Measurements from ENCODE around the gene PGPEP1. TPM values are rescaled to one million over a fixed set of nuclear protein-coding genes. Genes with fewer than 3 reads are reported as not detected.
A peak's percentile ranks its signal among the peaks of the same experiment; 100 is the strongest.
"Not testable (repeated sequence)": the region's sequence is repeated elsewhere in the genome, so short reads cannot be mapped to it uniquely, and the experiment has no call there.

The PGPEP1 gene
- total RNA-seq, 2 donors from 2014 or later: 42.8 to 48.6 TPM

GRCh38 chr19:18306888-18307260, 33.5 kb upstream of the PGPEP1 start:
- no peak for DNase-seq (ENCODE audit: low spot score)
- intact Hi-C loops (cut with DNase I): no loop called here

DNA sequence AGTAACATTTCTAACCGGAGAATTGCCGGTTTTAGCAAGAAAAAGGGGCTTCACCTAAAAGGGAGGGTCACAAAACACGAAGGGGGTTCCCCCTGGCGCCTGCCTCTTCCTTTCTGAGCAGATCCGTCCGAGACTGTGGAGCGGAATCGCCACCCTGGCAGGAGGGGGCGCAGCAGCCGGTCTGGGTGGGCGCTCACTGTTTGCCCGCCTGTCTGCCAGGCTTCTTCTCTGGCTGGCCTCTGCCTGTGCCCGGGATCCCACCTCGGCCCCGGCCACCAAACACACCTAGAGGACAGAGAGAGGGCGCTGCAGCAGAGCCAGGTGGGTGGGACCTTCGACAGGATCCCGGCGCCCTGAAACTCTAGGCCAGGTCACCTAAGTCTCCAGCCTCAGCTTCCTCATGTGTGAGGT, 33.1 kb upstream of the PGPEP1 start:
- intact Hi-C loops (cut with DNase I): no loop called here
- no peak for DNase-seq (ENCODE audit: low spot score)

DNA sequence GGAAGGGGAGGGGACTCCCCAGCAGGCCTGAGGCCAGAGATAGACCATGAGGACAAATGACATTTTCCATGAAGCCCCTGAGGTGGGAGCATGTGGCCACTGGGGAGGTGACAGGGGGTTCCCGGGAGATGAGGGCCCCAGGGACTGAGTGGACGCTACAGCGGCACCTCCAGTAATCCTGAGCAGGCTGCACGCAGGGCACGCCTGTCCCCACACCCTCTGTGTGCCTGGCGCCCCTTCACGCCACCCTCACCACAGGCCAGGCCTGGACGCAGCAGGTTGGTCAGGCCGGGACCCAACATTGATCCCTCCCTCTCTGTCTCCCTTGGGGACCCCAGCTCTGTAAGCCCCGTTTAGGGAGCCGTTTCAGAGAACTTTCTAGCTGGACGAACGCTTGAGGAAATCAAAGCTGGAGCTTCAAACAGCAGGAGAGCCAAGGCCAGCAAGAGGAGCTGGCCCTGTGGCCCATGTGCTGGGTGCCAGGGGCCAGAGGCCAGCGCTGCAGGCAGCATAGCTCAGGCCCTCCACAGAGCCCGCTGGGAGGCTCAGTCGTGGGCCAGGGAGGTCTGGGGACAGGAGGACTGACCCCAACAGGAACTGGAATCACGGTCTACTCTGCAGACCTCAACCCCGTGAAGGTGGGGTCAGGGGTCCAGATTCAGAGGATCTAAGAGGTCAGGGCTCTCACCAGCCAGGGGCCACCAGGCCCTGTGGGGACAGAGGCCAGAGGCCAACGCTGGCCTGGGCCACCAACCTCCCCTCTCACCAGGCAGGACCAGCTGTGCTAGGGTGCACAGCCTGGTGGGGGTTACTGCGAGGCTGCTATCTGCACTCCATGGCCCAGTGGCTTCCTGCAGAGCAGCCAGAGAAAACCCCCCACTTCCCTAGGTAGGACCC, 32.1 kb upstream of the PGPEP1 start:
- DNase-seq (ENCODE audit: low spot score): no peak
- intact Hi-C loops (cut with DNase I): no loop called here

DNA sequence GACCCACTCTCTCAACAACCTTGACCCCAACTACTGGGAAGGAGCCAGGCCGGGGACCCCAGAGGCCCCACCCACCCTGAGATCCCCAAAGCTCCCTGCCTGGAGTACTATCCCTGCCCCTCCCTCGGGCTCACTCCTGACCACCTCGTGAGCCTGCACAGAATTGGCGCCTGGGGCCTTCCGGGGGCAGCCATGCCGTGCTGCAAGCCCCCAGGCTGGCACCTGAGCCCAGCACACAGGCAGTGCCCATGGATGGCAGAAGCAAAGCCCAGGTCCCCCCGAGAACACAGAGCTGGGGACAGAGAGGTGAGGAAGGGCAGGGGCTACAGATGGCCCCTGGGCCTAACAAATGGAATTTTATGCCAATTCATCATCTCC, 31.5 kb upstream of the PGPEP1 start:
- no peak for DNase-seq (ENCODE audit: low spot score)
- intact Hi-C loops (cut with DNase I): no loop called here

DNA sequence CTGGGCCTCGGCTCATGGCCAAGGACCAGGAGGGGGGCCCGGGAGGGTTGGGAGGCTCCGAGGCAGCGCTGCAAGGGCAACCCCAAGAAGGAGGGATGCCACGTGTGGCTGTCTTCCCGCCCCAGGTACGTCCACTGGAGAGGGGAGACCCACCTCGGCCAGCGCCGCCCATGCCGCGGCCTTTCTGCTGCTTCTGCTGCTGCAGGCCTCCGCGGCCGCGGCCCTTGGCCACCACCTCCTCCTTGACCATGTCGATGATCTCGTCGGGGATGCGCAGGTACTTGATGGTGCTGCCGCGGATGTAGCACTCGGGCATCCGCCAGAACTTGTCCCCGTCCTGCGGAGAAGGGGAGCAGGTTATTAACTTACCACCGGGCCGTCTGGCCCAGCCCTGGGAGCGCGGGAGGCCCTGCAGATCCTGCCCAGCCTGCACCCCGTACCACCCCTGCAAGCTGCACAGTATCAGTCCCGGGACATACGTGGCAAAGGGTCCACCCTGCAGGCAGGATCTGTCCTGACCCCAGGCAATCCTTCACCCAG, 30.8 kb upstream of the PGPEP1 start:
- intact Hi-C loops (cut with DNase I): no loop called here
- no peak for DNase-seq (ENCODE audit: low spot score)

- intact Hi-C loops (cut with DNase I): no loop called here
- no peak for DNase-seq (ENCODE audit: low spot score)
Observed at GRCh38 chr19:18310118-18310909, 30.1 kb upstream of the PGPEP1 start.

- no peak for DNase-seq (ENCODE audit: low spot score)
- intact Hi-C loops (cut with DNase I): no loop called here
Observed at GRCh38 chr19:18310966-18311365, 29.4 kb upstream of the PGPEP1 start.

GRCh38 chr19:18311502-18312091, 28.8 kb upstream of the PGPEP1 start:
- intact Hi-C loops (cut with DNase I): no loop called here
- no peak for DNase-seq (ENCODE audit: low spot score)

DNA sequence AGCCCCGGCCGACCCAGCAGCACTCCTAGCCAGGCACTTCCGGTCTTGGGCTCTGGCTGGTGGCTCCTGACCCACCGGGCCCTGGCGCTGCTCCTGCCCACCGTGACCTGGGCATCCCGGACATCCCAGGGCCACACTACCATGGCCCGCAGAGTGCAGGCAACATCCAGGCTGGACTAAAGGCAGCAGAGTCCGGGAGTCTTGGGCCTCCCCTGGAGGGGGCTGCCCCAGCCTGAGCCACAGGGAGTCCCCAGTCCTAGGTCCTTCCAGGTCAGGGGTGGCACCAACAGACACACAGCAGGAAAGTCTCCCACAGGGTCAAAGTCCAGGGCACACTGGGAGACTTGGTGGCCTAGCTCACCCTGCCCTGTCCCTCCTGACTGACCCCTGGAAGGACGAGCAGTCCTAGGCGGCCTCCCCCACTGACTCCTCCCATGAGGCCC, 28.3 kb upstream of the PGPEP1 start:
- no peak for DNase-seq (ENCODE audit: low spot score)
- intact Hi-C loops (cut with DNase I): no loop called here

GRCh38 chr19:18313398-18313797, 27.0 kb upstream of the PGPEP1 start:
- intact Hi-C loops (cut with DNase I): no loop called here
- DNase-seq (ENCODE audit: low spot score): no peak

- DNase-seq (ENCODE audit: low spot score): no peak
- intact Hi-C loops (cut with DNase I): no loop called here
Observed at GRCh38 chr19:18317961-18318800, 22.2 kb upstream of the PGPEP1 start.

- intact Hi-C loops (cut with DNase I): loop anchor here (5.0 kb wide), 2 partner anchors 32 to 37 kb away; partner anchors contain the start of gene JUND (in 1 of the 2)
- DNase-seq (ENCODE audit: low spot score): no peak
Observed at GRCh38 chr19:18319591-18320135, 20.7 kb upstream of the PGPEP1 start.

- DNase-seq (ENCODE audit: low spot score): no peak
- intact Hi-C loops (cut with DNase I): loop anchor here (5.0 kb wide), 2 partner anchors 34 to 39 kb away; partner anchors contain the start of gene JUND (in 1 of the 2)
Observed at GRCh38 chr19:18320865-18321733, 19.3 kb upstream of the PGPEP1 start.

DNA sequence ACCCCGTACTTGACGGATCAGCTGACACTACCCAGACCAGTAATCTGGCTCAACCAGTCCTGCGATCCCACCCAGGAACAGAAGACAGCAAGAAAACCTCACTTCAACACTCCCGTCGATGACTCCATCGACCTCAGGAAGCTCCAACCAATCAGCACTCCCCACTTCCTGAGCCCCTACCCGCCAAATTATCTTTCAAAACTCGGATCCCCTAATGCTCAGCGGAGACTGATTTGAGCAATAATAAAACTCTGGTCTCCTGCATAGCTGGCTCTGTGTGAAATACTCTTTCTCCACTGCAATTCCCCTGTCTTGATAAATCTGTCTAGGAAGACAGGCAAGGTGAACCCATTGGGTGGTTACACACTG, 18.7 kb upstream of the PGPEP1 start:
- DNase-seq (ENCODE audit: low spot score): no peak
- intact Hi-C loops (cut with DNase I): loop anchor here (5.0 kb wide), 2 partner anchors 34 to 39 kb away; partner anchors contain the start of gene JUND (in 1 of the 2)

DNA sequence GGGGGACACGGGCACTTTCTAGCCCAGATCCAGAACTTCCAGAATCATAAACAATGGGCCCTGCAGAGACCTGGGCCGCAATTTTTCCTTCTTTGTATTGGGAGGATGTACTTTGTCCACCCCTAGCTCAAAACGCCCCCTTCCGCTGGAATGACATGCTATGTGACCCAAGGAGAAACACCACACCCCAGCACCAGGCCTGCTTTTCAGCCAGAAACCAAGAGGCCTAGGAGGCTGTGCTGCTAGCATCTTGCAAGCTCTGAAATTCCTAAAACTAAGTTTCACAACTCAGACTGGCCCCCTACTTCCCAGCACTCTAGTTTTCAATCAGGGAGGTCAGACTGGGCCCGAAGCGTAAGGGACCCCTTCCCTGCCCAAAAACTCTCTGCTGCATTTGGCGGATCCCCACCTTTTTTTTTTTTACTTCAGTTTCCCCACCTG, 18.1 kb upstream of the PGPEP1 start:
- intact Hi-C loops (cut with DNase I): loop anchor here (5.0 kb wide), 2 partner anchors 35 to 40 kb away; partner anchors contain the start of gene JUND (in 1 of the 2)
- no peak for DNase-seq (ENCODE audit: low spot score)

- intact Hi-C loops (cut with DNase I): loop anchor here (5.0 kb wide), 2 partner anchors 36 to 41 kb away; partner anchors contain the start of gene JUND (in 1 of the 2)
- DNase-seq (ENCODE audit: low spot score): peak; percentile 100
Observed at GRCh38 chr19:18322759-18323460, 17.5 kb upstream of the PGPEP1 start, which contains the start of gene LSM4. Gene LSM4, minus strand, starts transcription at chr19:18323076. Its CDS starts 56 bp downstream, at chr19:18323020.

- intact Hi-C loops (cut with DNase I): loop anchor here (5.0 kb wide), 2 partner anchors 37 to 42 kb away; partner anchors contain the start of gene JUND (in 1 of the 2)
- not testable (repeated sequence) for DNase-seq (ENCODE audit: low spot score)
Observed at GRCh38 chr19:18324373-18324731, 16.0 kb upstream of the PGPEP1 start.
